C4-2B (cell line): ENCODE measurements around the gene HAPLN3.
A peak's percentile ranks its signal among the peaks of the same experiment; 100 is the strongest.

Source experiments
- H3K27ac ChIP-seq: fragments of 450-650 bp; 2 replicates; pipeline ENCODE4 v1.5.1; 2017
- CTCF ChIP-seq: fragments of 450-650 bp; conservative IDR thresholded peaks from 2 replicates; pipeline ENCODE4 v1.5.1; 2017; ENCODE audit warnings: mild to moderate bottlenecking
- ZFX ChIP-seq: fragments of 450-650 bp; IDR thresholded peaks from 2 replicates; pipeline ENCODE4 v1.6.1; 2017

The HAPLN3 gene

DNA sequence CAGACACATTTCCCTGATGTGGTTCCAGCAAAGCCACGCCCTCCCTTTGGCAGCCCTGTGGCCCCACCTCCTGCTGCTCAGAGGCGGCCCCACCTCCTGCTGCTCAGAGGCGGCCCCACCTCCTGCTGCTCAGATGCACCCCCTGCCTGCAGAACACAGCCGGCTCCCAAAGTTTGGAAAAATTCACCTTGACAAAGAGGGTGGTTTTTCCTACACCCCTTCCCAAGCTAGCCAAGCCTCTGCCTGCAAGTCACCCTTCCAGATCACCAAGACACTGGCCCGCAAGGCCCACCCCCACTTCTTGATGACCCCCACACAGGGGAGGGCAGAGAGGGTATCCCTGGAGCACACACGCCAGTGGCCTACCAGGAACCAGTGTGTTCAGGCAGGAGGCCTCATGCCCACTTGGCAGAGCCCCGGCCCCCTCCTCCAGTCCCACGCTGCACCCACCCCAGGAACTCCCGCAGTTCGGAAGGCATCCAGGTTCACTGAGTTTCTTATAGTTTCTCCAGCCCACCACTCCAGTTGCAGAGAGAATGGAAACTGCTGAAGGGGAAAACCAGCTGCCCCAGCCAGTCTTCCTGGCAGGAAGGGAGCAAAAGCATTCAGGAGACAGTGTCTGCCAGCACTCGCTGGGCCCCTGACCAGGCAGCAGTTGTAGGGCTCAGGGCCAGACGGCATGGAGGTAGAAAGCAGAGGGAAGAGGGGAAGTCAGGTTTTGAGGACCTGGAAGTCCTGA is 2.3 kb upstream of the HAPLN3 start:
- TF ChIP-seq CTCF (peak; percentile 74), ZFX (no peak)
- H3K27ac ChIP-seq, result peak overlapping the region; percentile 15; the same call in 1 of the 2 replicates

GRCh38 chr15:88897142-88897455 is 1.8 kb upstream of the HAPLN3 start:
- peak overlapping the region; percentile 15; the same call in 1 of the 2 replicates for H3K27ac ChIP-seq
- TF ChIP-seq CTCF, result no peak
- TF ChIP-seq ZFX, result no peak

GRCh38 chr15:88896333-88897033 is 1.1 kb upstream of the HAPLN3 start:
- no peak for TF ChIP-seq CTCF
- no peak for TF ChIP-seq ZFX
- peak overlapping the region; percentile 15; the same call in 1 of the 2 replicates for H3K27ac ChIP-seq

DNA sequence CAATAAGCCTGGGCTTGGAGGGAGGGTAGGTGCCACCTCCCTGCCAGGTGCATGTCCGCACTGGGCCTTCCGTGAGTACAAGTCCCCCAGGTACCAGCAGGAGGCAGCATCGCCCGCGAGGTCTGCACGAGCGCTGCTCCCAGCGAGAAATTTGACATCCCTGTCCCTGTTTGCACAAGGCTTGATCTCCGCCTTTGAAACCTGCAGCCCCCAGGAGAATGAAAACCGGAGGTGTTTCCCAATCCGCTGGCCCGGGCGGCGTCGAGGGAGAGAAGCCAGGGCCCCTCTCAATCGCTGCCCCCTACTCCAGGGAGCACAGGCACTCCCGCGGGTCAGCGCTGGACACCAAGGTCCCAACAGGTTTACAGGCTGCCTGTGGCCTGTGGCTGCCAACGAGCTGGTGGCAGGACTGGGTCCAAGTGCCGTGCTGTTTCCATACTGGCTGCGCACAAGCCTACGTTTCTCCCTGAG is 961 bp downstream of the HAPLN3 start:
- H3K27ac ChIP-seq, result no peak overlapping the region
- no peak for TF ChIP-seq ZFX
- peak; percentile 89 for TF ChIP-seq CTCF

DNA sequence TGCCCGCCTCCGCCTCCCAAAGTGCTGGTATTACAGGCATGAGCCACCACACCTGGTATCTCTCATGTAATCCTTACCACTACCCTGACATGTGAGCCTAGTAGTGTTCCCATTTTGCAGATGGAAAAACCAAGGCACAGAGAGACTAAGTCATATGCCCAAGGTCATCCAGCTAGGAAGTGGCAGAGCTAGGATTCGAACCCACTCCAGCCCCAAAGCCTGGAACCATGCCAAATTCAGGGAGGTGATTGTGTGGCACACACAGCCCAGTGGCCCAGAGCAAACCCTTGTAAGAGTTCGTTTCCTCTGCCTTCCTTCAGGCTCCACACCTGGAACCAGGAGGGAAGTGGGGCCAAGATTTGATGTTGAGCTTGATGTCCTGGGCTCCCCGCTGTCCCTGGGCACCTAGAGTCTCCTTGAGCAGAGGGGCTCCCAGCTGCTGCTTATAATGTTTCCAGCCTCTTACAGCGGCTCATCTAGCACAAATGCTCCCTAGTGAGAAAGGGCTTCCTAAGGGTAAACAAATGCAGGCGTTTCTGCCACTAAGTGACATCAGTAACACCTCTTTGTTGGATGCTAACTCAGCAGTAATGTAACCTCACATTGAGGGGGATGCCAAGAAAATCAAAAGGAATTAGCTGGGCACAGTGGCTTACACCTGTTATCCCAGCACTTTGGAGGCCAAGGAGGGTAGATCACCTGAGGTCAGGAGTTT is 3.6 kb downstream of the HAPLN3 start:
- TF ChIP-seq ZFX (no peak), CTCF (no peak)
- no peak overlapping the region for H3K27ac ChIP-seq

GRCh38 chr15:88890495-88890894 is 4.8 kb downstream of the HAPLN3 start:
- TF ChIP-seq ZFX, result no peak
- TF ChIP-seq CTCF, result no peak
- no peak overlapping the region for H3K27ac ChIP-seq

GRCh38 chr15:88888719-88889118 is 6.6 kb downstream of the HAPLN3 start:
- TF ChIP-seq CTCF (no peak), ZFX (no peak)
- no peak overlapping the region for H3K27ac ChIP-seq
